Measurements from ENCODE around the gene ORM1. TPM values are rescaled to one million over a fixed set of nuclear protein-coding genes. Genes with fewer than 3 reads are reported as not detected.

ORM1 gene
- polyA plus RNA-seq, 3 donors: 2.2 to 4.9 (median 2.8) TPM

DNA sequence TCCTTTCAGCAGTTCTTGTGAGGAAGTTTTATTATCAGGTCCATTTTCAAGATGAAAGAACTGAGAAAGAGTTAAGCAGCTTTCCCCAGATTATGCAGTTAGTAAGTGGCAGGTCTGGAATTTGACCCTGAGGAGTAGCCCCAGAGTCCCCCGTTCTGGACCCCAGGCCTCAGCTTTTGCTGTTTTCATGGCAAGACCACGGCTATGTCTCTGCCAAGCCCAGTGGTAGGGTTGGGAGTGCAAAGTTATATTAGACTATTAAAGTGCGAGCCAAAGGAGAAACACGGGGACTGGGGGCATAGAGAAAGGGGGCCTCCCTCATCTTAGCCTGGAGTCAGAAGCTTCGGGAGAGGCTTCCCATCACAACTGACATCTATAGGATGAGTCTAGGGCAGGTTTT, 19.3 kb upstream of the ORM1 start:
- no peaks in the 10 kb centered on the region for H3K36me3 Mint-ChIP-seq
- H3K79me2 ChIP-seq (ENCODE audit: insufficient read depth, low read length): no peaks in the 10 kb centered on the region
- no peak overlapping the region for H2AFZ ChIP-seq (ENCODE audit: insufficient read depth, low read depth, low read length, poor library complexity, severe bottlenecking)
- 93% methylated on average over 2 of the region's 5 CpGs for WGBS (ENCODE audit: insufficient coverage)
- H3K4me1 Mint-ChIP-seq: peaks cover 4% of the 10 kb centered on the region
- H3K27ac Mint-ChIP-seq: no peak overlapping the region
- TF ChIP-seq, protein P1, sequence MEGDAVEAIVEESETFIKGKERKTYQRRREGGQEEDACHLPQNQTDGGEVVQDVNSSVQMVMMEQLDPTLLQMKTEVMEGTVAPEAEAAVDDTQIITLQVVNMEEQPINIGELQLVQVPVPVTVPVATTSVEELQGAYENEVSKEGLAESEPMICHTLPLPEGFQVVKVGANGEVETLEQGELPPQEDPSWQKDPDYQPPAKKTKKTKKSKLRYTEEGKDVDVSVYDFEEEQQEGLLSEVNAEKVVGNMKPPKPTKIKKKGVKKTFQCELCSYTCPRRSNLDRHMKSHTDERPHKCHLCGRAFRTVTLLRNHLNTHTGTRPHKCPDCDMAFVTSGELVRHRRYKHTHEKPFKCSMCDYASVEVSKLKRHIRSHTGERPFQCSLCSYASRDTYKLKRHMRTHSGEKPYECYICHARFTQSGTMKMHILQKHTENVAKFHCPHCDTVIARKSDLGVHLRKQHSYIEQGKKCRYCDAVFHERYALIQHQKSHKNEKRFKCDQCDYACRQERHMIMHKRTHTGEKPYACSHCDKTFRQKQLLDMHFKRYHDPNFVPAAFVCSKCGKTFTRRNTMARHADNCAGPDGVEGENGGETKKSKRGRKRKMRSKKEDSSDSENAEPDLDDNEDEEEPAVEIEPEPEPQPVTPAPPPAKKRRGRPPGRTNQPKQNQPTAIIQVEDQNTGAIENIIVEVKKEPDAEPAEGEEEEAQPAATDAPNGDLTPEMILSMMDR (IDR thresholded peaks at IDR 0.05): no peak
- H3K27me3 Mint-ChIP-seq (ENCODE audit: low read depth in 3 of 3): peaks cover 3 to 8% (median 6%) of the 10 kb centered on the region in 3 donors
- H3K4me3 ChIP-seq (replicated peaks in 1 of 3; ENCODE audit: low read depth in 2 of 3, low read length in 3 of 3): no peak overlapping the region
- H3K9me3 Mint-ChIP-seq: no peaks in the 10 kb centered on the region
- H3K9me3 ChIP-seq (replicated peaks in 1 of 2; ENCODE audit: control insufficient read depth in 1 of 2, insufficient read depth in 1 of 2, low read length in 2 of 2): no peaks in the 10 kb centered on the region
- no peak overlapping the region for H3K9ac ChIP-seq (ENCODE audit: insufficient read depth, low read length, poor library complexity, severe bottlenecking)
- H4K20me1 ChIP-seq (ENCODE audit: insufficient read depth, low read length): no peaks in the 10 kb centered on the region
- intact Hi-C loops (cut with micrococcal nuclease): loop anchor here in 1 of 2 donors (5.0 kb wide), 1 partner anchor 146 kb away; the partner anchor contains the start of gene COL27A1
- H3K4me3 Mint-ChIP-seq: no peak overlapping the region
- H3K27ac ChIP-seq (ENCODE audit: low read depth in 1 of 2, low read length in 2 of 2): no peak overlapping the region
- no peak for DNase-seq
- no peaks in the 10 kb centered on the region for H3K27me3 ChIP-seq (ENCODE audit: control insufficient read depth in 2 of 2, insufficient read depth in 2 of 2, low read length in 2 of 2)
- no peaks in the 10 kb centered on the region for H3K4me1 ChIP-seq (ENCODE audit: control insufficient read depth in 1 of 2, insufficient read depth in 2 of 2, low read length in 2 of 2)
- H3K36me3 ChIP-seq (replicated peaks in 1 of 2; ENCODE audit: control insufficient read depth in 1 of 2, insufficient read depth in 2 of 2, low read length in 2 of 2): no peaks in the 10 kb centered on the region
- H3K4me2 ChIP-seq (replicated peaks; ENCODE audit: extremely low read depth, low read length, poor library complexity, severe bottlenecking): no peak overlapping the region

DNA sequence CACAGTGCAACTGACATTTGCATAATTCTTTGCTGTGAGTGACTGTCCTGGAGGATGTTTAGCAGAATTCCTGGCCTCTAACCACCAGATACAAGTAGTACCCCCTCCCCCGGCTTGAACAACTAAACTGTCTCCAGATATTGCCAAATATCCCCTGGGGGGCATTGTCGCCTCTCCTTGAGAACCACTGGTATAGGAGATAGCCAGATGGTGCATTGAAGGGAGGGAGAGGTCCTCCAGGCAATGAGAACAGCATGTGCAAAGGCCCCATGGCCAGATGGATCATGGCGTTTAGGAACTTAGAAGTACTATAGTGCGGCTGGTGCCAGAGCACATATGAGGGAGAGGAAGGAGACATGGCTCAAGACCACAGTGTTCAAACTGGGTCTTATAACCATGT, 18.9 kb upstream of the ORM1 start:
- H3K4me1 ChIP-seq (ENCODE audit: control insufficient read depth in 1 of 2, insufficient read depth in 2 of 2, low read length in 2 of 2): no peaks in the 10 kb centered on the region
- H3K4me2 ChIP-seq (replicated peaks; ENCODE audit: extremely low read depth, low read length, poor library complexity, severe bottlenecking): no peak overlapping the region
- Mint-ChIP-seq H3K27me3 (ENCODE audit: low read depth in 3 of 3) (peaks cover 3 to 8% (median 6%) of the 10 kb centered on the region in 3 donors), H3K4me3 (no peak overlapping the region), H3K4me1 (peaks cover 4% of the 10 kb centered on the region), H3K36me3 (no peaks in the 10 kb centered on the region), H3K9me3 (no peaks in the 10 kb centered on the region), H3K27ac (no peak overlapping the region)
- no peak overlapping the region for H2AFZ ChIP-seq (ENCODE audit: insufficient read depth, low read depth, low read length, poor library complexity, severe bottlenecking)
- H3K27me3 ChIP-seq (ENCODE audit: control insufficient read depth in 2 of 2, insufficient read depth in 2 of 2, low read length in 2 of 2): no peaks in the 10 kb centered on the region
- H3K4me3 ChIP-seq (replicated peaks in 1 of 3; ENCODE audit: low read depth in 2 of 3, low read length in 3 of 3): no peak overlapping the region
- H3K27ac ChIP-seq (ENCODE audit: low read depth in 1 of 2, low read length in 2 of 2): no peak overlapping the region
- intact Hi-C loops (cut with micrococcal nuclease): loop anchor here in 1 of 2 donors (5.0 kb wide), 1 partner anchor 147 kb away; the partner anchor contains the start of gene COL27A1
- H3K9ac ChIP-seq (ENCODE audit: insufficient read depth, low read length, poor library complexity, severe bottlenecking): no peak overlapping the region
- no peak for DNase-seq
- no peaks in the 10 kb centered on the region for H3K36me3 ChIP-seq (replicated peaks in 1 of 2; ENCODE audit: control insufficient read depth in 1 of 2, insufficient read depth in 2 of 2, low read length in 2 of 2)
- no peaks in the 10 kb centered on the region for H3K9me3 ChIP-seq (replicated peaks in 1 of 2; ENCODE audit: control insufficient read depth in 1 of 2, insufficient read depth in 1 of 2, low read length in 2 of 2)
- TF ChIP-seq, protein P1 (IDR thresholded peaks at IDR 0.05): no peak
- WGBS (ENCODE audit: insufficient coverage): 89% methylated on average over 3 of the region's 4 CpGs
- H3K79me2 ChIP-seq (ENCODE audit: insufficient read depth, low read length): no peaks in the 10 kb centered on the region
- H4K20me1 ChIP-seq (ENCODE audit: insufficient read depth, low read length): no peaks in the 10 kb centered on the region
